Midbrain (tissue), 1 donor: ENCODE measurements around the gene COG2.
"Not testable (repeated sequence)": the region's sequence is repeated elsewhere in the genome, so short reads cannot be mapped to it uniquely, and the experiment has no call there.

Source experiments
- DNase-seq: peaks from one replicate; lab custom pipeline; 2025; lab: John Stamatoyannopoulos, UW

Gene COG2

GRCh38 chr1:230642263-230642959, at the start of gene COG2:
Gene COG2, plus strand, starts transcription at chr1:230642481. Its CDS starts 126 bp downstream, at chr1:230642607.
- DNase-seq: peak; percentile 96

- DNase-seq: no peak
Observed at GRCh38 chr1:230592848-230593414, 49.4 kb upstream of the COG2 start.

GRCh38 chr1:230594214-230594773, 48.0 kb upstream of the COG2 start:
- DNase-seq: no peak

DNA sequence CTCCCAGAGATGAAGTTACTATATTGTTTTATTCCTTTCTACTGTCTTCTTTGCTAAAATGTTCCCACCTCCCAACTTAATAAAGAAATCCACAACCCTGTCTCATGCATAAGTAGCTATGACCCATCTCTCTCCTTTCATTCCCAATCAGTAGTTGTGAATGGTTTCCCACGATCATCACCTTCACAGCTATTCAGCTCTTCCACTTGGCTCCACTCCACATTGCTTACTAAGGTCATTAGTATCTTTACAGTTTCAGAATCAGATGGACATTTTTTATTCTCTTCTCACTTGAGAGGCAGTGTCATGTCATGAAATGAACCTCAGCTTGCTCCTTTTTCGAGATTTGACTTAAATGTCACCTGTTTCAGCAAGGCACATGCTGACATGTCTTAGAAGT, 47.1 kb upstream of the COG2 start:
- no peak for DNase-seq

DNA sequence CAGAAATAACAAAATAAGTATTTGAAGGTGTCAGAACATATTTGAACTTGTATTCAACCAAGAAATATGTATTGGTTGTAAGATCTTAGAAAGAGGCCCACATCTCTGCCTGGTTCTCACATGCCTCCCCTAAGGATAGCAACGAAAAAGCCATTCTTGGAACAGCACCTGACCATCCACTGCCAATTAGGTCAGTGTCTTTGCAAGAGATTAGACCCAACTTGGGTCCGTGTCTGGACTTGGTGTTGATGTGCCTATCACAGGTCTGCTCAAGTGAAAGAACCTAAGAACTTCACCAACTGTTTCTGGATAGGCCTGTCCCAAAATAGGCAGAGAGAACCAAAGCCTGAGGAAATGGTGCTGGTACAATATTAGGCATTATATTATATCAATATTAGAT, 46.0 kb upstream of the COG2 start:
- no peak for DNase-seq

GRCh38 chr1:230598745-230599144, 43.5 kb upstream of the COG2 start:
- no peak for DNase-seq

GRCh38 chr1:230599926-230600656, 42.2 kb upstream of the COG2 start:
- no peak for DNase-seq

- not testable (repeated sequence) for DNase-seq
Observed at GRCh38 chr1:230600657-230601400, 41.5 kb upstream of the COG2 start.

DNA sequence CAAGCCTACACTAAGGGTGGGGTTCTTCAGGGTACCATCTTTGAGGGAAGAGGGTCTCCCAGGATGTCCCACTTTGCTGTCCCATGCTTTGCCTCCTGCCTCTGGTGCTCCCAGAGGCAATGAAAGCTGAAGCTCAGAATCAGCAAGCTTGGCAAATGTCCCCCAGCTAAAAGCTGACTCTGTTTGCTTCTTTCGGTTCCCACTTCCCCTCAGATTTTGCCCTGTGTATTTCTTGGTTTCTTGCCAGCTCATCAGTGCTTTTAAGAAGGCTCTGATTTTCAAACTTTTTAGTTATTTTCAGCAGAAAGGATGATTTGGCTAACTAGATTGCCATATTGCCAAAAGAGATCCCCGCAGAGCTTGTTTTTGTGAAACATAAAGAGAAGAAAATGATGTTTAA, 33.1 kb upstream of the COG2 start:
- no peak for DNase-seq

- no peak for DNase-seq
Observed at GRCh38 chr1:230610589-230610988, 31.7 kb upstream of the COG2 start.

- no peak for DNase-seq
Observed at GRCh38 chr1:230611128-230611877, 31.0 kb upstream of the COG2 start.

- DNase-seq: no peak
Observed at GRCh38 chr1:230611878-230612235, 30.4 kb upstream of the COG2 start.

GRCh38 chr1:230612651-230613050, 29.6 kb upstream of the COG2 start:
- no peak for DNase-seq

DNA sequence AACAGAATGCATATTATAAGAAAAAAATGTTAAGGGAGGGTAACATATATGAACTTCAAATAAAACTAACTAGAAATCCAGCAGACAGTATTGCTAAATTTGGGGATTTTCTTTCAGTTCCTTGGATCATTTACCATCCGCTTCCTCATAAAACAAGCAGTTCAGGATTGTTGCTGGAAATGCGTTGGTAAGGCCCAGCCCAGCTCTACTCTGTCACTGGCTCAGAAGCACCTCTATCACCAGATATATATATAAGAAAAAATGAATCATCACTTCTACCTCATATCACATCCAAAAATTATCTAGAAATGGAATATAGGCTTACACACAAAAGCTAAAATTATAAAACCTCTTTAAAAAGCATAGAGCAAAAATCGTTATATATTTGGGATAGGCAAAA, 28.2 kb upstream of the COG2 start:
- DNase-seq: no peak

- DNase-seq: no peak
Observed at GRCh38 chr1:230618537-230618936, 23.7 kb upstream of the COG2 start.

DNA sequence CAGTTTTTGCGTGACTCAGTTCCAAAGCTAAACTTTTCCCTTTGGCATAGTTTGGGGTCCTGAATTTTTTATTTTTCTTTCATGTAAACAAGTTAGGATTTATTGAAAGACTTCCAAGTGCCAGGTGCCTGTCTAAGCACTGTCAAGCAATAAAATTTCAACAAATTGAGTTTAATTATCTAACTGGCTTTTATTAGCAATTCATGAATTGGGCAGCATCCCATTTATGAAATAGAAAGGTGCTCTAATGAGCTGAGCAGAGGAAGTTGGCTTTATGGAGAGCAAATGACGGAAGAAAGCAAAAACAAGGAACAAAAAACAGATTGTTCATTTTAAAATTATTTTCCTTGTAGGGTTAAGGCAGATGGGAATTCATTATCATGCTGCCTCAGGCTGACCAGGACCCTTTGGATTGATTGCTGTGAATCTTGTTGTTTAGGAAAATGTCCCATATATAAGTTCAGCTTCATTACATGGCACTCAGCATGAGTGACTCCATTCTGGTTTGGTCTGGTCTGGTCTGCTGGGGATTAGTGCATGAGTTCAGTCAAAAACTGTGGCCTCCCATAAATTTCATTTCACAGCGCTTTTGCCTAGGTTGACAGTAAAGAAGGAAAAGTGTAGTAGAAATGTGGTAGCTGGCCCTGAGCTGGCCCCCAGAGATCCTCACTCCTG, 21.5 kb upstream of the COG2 start:
- DNase-seq: no peak

DNA sequence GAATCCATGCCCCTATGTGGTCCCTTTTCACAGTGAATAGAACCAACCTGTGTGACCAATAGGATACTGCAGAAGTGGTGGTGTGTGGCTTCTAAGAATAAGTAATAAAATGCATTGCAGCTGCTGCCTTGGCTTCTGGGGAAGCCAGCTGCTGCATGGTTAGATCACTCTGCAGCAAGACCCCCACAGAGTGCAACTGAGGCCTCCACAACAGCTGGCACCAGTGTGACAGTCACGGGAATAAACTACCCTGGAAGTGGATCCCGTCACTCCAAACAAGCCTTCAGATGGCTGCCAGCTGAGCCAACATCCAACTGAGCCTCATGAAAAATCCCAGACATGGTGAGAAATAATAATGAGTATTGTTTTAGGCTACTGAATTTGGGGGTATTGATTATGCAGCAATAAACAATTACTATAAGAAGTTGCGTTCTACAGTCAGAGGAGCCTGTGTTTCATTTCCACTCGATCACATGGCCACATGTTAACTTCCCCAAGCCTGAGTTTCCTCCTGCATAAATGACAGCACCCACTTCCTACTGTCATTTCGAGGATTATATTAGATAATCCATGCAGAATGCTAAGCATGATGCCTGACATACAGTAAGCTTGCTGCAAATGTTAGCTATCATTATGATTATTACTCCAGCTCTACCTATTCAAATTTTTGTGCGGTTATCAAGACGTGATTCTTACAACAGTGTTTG, 20.8 kb upstream of the COG2 start:
- no peak for DNase-seq

DNA sequence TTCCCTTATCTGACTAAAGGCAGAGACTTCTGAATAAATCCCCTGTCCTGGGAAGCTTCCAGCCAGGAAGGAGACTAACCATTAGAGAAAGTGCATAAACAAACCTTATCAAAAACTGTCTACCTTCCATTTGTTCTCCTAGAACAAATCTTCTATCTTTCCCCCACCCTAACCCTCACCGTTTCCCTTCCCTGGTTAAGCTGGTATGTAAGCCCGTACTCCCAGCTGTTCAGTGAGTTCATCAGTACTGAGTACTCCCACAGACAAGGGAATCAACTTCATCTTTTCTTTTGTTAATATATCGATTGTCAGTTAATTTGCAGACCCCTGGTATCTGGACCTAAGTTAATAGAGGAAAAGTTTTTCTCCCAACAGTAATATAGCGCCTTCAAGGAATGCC, 20.1 kb upstream of the COG2 start:
- no peak for DNase-seq

DNA sequence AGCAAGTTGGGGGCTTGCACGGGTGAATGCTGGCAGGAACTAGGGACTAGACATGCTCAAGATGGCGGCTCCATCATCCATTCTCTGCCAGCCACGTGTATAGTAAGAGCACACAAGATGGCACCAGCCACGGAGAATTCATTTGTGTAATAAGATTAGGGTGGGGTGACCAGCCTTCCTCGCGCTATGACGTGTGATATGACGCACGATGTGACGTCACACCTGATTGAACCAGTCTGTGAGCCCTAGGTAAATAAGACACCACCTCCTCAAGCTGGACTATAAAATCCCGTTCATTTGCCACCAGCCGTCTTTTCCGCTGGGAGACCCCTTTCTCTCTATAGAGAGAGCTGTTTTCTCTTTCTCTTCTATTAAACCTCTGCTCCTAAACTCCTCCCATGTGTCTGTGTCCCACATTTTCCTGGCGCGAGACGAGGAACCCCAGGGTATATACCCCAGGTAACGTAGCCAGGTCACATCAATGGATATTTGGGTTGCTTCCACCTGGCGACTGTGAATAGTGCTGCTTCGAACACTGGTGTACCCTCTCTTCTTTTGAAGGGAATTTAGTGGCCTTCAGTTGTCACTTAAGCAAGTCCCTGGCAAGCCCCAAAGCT, 18.1 kb upstream of the COG2 start:
- no peak for DNase-seq

GRCh38 chr1:230626232-230626631, 16.0 kb upstream of the COG2 start:
- no peak for DNase-seq
